Measurements from ENCODE around the gene HNRNPUL1. TPM values are rescaled to one million over a fixed set of nuclear protein-coding genes. Genes with fewer than 3 reads are reported as not detected.

The HNRNPUL1 gene
- polyA plus RNA-seq, 1 donor (not counting 4 experiments of a cell fraction or from before 2014, with no cell fraction given), result 48.3 TPM

DNA sequence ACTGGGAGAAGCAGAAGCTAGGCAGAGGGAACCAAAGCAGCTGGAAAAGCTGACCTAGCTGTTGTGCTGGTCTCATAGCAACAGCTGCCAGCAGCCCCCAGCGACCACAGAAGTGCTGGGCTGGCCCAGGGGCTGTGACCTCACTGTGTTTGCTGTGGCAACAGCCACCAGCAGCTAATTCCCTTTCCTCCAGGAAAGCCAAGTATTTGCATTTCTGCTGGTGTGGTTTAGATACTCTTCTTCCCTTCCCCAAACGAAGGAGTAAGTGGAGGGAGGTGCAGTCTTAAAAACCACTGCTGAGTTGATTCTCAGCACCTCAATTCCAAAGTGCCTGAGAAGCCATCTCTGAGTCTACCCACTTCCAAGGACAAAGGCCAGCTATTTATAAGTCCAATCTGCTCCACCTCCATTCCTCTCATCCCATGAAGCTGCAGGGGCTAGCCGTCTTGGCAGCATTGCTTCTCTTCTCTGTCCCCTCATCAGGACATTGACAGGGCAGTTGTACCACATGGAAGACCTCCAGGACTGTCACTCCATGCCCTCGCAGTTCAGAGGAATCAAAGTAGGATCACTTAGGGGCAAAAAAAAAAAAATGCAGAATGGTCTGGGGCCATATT, 34.3 kb downstream of the HNRNPUL1 start:
- DNase-seq (ENCODE audit: low read depth, low spot score), result no peak
- no peak for FAIRE-seq
- Histone ChIP-seq H3K9me3 (ENCODE audit: control insufficient read depth, low read depth, low read length) (no peaks in the 10 kb centered on the region), H3K27me3 (ENCODE audit: control insufficient read depth, extremely low read depth, insufficient read depth, low read length) (no peaks in the 10 kb centered on the region), H2AFZ (ENCODE audit: control insufficient read depth, low read length) (no peak overlapping the region), H3K9me1 (ENCODE audit: control insufficient read depth, extremely low read depth, insufficient read depth, low read length) (no peaks in the 10 kb centered on the region), H3K9ac (ENCODE audit: control insufficient read depth, extremely low read depth, insufficient read depth, low read length) (no peak overlapping the region), H3K36me3 (ENCODE audit: control insufficient read depth in 2 of 2, extremely low read depth in 1 of 2, insufficient read depth in 2 of 2, low read length in 2 of 2) (peaks cover 65 to 68% of the 10 kb centered on the region in 2 experiments), H3K79me2 (ENCODE audit: control insufficient read depth, insufficient read depth, low read length) (peaks cover 2% of the 10 kb centered on the region), H4K20me1 (ENCODE audit: control insufficient read depth, extremely low read depth, insufficient read depth, low read length) (peaks cover 13% of the 10 kb centered on the region), H3K4me3 (ENCODE audit: control insufficient read depth in 2 of 3, extremely low read depth in 1 of 3, insufficient read depth in 2 of 3, low read depth in 1 of 3, low read length in 3 of 3) (no peak overlapping the region), H3K4me2 (ENCODE audit: control insufficient read depth, extremely low read depth, insufficient read depth, low read depth, low read length) (no peak overlapping the region), H3K27ac (ENCODE audit: control insufficient read depth, insufficient read depth, low read length) (no peak overlapping the region), H3K4me1 (ENCODE audit: control insufficient read depth, extremely low read depth, insufficient read depth, low read length) (peaks cover 11% of the 10 kb centered on the region)
- TF ChIP-seq EZH2 (IDR thresholded peaks at IDR 0.05; ENCODE audit: low read length), result no peak
- TF ChIP-seq CTCF (optimal IDR thresholded peaks at IDR 0.05 in 1 of 3, IDR thresholded peaks at IDR 0.05 in 1 of 3, conservative IDR thresholded peaks at IDR 0.05 in 1 of 3; ENCODE audit: extremely low read depth in 1 of 3, insufficient read depth in 2 of 3, low read length in 3 of 3), result no peak
- dilution Hi-C loops (cut with MboI; ENCODE audit: extremely low pct_ligation_motif_present, low sequenced_read_pairs), result no loop called here

DNA sequence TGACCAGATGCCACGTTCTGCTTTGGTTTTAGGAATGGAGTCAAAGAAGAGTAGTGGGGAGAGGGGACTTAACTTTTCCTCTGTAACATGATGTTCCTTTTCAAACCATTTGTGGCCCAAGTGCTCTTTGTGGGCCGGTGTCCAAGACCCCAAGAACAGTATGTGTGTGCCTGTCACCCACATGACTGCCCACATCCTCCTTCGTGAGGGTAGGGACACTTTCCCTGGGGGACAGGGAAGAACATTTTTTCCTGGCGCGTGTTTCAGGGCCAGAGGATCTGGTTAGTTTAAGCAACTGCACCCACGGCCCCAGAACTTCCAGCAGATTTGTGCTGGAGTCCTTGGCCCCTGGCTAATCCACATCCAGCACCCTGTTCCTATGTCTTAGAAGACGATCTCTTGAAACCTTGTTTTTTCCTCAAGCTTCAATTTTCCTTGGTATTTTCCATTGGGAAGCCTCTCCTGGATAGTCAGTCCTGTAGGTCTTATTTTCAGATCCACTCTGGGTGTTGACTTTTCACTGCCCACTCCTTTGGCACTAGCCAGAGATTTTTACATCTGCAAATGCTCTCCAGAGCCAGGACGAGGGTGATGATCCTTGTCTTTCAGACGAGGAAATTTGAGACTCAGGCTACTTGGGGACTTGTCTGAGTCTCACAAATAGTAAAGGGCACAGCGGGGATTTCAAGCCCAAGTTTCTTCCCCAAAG, 35.0 kb downstream of the HNRNPUL1 start:
- dilution Hi-C loops (cut with MboI; ENCODE audit: extremely low pct_ligation_motif_present, low sequenced_read_pairs), result no loop called here
- no peak overlapping the region for H3K9ac ChIP-seq (ENCODE audit: control insufficient read depth, extremely low read depth, insufficient read depth, low read length)
- peaks cover 68 to 72% of the 10 kb centered on the region in 2 experiments for H3K36me3 ChIP-seq (ENCODE audit: control insufficient read depth in 2 of 2, extremely low read depth in 1 of 2, insufficient read depth in 2 of 2, low read length in 2 of 2)

More for the DNA sequence above, 35.0 kb downstream of the HNRNPUL1 start:
- no peak overlapping the region for H3K4me3 ChIP-seq (ENCODE audit: control insufficient read depth in 2 of 3, extremely low read depth in 1 of 3, insufficient read depth in 2 of 3, low read depth in 1 of 3, low read length in 3 of 3)
- TF ChIP-seq CTCF (optimal IDR thresholded peaks at IDR 0.05 in 1 of 3, IDR thresholded peaks at IDR 0.05 in 1 of 3, conservative IDR thresholded peaks at IDR 0.05 in 1 of 3; ENCODE audit: extremely low read depth in 1 of 3, insufficient read depth in 2 of 3, low read length in 3 of 3), result no peak
- no peak for TF ChIP-seq EZH2 (IDR thresholded peaks at IDR 0.05; ENCODE audit: low read length)
- H3K9me1 ChIP-seq (ENCODE audit: control insufficient read depth, extremely low read depth, insufficient read depth, low read length), result no peaks in the 10 kb centered on the region
- peaks cover 13% of the 10 kb centered on the region for H4K20me1 ChIP-seq (ENCODE audit: control insufficient read depth, extremely low read depth, insufficient read depth, low read length)
- no peak overlapping the region for H2AFZ ChIP-seq (ENCODE audit: control insufficient read depth, low read length)
- no peak for DNase-seq (ENCODE audit: low read depth, low spot score)
- peaks cover 11% of the 10 kb centered on the region for H3K4me1 ChIP-seq (ENCODE audit: control insufficient read depth, extremely low read depth, insufficient read depth, low read length)
- no peaks in the 10 kb centered on the region for H3K27me3 ChIP-seq (ENCODE audit: control insufficient read depth, extremely low read depth, insufficient read depth, low read length)
- peaks cover 2% of the 10 kb centered on the region for H3K79me2 ChIP-seq (ENCODE audit: control insufficient read depth, insufficient read depth, low read length)
- no peak overlapping the region for H3K4me2 ChIP-seq (ENCODE audit: control insufficient read depth, extremely low read depth, insufficient read depth, low read depth, low read length)
- no peak for FAIRE-seq
- H3K27ac ChIP-seq (ENCODE audit: control insufficient read depth, insufficient read depth, low read length), result no peak overlapping the region
- H3K9me3 ChIP-seq (ENCODE audit: control insufficient read depth, low read depth, low read length), result no peaks in the 10 kb centered on the region
